PFSK-1 (cell line): ENCODE measurements around the gene LENG8.

Experiments
- FOXP2 ChIP-seq: optimal IDR thresholded peaks from 2 replicates; pipeline ENCODE3; 2011; ENCODE audit warnings: borderline replicate concordance, control low read depth, inconsistent platforms; ENCODE audit not compliant: insufficient read depth; ENCODE audit errors: extremely low read length, extremely low read depth
- POLR2AphosphoS5 ChIP-seq: IDR thresholded peaks from 2 replicates; pipeline ENCODE4 v1.6.1; 2012; ENCODE audit warnings: low read depth, mild to moderate bottlenecking, control low read depth, low read length, moderate library complexity
- SIN3A ChIP-seq: IDR thresholded peaks from 2 replicates; pipeline ENCODE4 v1.6.1; 2012; ENCODE audit warnings: mild to moderate bottlenecking, low read length, moderate library complexity, borderline replicate concordance; ENCODE audit not compliant: insufficient read depth
- TAF1 ChIP-seq: IDR thresholded peaks from 2 replicates; pipeline ENCODE4 v1.6.1; 2012; ENCODE audit warnings: low read length, control low read depth, borderline replicate concordance; ENCODE audit not compliant: insufficient read depth
- TF ChIP-seq, protein P1 (sequence below), 2 experiments: IDR thresholded peaks; 2 replicates each; pipeline versions ENCODE4 v1.6.1 to v1.8.0; 2011 to 2012; ENCODE audit warnings: low read depth in 2 of 2, low read length in 2 of 2, control low read depth in 1 of 2, inconsistent platforms in 1 of 2, mild to moderate bottlenecking in 1 of 2, moderate library complexity in 1 of 2; ENCODE audit not compliant: insufficient read depth in 1 of 2

The LENG8 gene

DNA sequence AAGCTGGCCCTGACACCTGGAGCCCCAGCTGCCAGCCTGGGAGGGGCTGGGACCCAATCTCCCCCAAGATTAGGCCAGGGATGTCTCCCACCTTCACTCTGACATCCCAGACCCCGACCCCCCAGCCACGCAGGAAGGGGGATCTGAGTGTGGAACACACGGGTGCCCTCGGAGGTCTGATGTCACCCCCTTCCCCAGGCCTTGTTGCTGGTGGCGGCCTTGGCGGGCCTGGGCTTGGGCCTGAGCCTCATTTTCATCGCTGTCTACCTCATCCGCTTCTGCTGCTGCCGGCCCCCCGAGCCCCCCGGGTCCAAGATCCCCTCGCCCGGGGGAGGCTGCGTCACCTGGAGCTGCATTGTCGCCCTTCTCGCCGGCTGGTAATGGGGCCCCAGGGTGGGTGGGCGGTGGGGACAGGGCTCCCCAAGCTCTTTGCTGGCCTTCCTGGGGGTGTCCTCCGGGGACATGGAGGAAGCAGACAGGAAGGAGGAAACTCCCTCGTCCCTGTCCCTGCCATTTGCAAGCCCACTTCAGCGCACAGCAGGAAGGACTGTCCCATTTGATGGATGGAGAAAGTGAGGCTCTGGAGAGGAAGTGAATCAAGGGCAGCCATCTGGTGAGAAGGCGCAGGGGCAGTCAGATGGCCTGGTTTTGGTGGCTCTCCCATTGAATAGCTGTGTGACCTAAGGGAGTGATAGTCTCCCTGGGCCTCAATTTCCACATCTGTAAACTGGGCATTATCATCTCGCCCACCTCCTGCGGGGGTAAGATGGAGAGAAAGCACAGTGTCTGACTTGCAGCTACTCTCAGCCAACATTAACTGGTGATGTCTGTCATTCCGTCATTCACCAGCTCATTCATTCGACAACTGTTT, 29.8 kb upstream of the LENG8 start:
- TF ChIP-seq, protein P1, sequence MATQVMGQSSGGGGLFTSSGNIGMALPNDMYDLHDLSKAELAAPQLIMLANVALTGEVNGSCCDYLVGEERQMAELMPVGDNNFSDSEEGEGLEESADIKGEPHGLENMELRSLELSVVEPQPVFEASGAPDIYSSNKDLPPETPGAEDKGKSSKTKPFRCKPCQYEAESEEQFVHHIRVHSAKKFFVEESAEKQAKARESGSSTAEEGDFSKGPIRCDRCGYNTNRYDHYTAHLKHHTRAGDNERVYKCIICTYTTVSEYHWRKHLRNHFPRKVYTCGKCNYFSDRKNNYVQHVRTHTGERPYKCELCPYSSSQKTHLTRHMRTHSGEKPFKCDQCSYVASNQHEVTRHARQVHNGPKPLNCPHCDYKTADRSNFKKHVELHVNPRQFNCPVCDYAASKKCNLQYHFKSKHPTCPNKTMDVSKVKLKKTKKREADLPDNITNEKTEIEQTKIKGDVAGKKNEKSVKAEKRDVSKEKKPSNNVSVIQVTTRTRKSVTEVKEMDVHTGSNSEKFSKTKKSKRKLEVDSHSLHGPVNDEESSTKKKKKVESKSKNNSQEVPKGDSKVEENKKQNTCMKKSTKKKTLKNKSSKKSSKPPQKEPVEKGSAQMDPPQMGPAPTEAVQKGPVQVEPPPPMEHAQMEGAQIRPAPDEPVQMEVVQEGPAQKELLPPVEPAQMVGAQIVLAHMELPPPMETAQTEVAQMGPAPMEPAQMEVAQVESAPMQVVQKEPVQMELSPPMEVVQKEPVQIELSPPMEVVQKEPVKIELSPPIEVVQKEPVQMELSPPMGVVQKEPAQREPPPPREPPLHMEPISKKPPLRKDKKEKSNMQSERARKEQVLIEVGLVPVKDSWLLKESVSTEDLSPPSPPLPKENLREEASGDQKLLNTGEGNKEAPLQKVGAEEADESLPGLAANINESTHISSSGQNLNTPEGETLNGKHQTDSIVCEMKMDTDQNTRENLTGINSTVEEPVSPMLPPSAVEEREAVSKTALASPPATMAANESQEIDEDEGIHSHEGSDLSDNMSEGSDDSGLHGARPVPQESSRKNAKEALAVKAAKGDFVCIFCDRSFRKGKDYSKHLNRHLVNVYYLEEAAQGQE (IDR thresholded peaks at IDR 0.05; ENCODE audit: insufficient read depth in 1 of 2, low read depth in 2 of 2, low read length in 2 of 2), result no peak
- TF ChIP-seq TAF1, result no peak
- TF ChIP-seq FOXP2, result no peak
- no peak for TF ChIP-seq POLR2AphosphoS5
- TF ChIP-seq SIN3A, result no peak

DNA sequence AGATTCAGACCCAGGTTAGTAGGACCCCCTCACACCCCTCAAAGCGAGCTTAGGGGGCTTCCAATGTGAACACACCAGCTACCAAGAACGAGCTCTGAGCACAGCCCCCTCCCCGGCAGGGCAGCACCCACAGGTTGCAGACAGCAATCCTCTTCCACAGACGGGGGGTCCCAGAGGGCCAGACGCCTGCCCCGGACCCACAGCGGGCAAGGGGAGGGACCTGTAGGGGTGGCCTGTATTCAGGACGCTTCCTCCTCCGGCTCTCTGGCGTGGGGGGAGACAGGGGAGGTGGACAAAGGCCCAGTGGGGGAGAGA, 29.0 kb upstream of the LENG8 start:
- TF ChIP-seq POLR2AphosphoS5 (no peak), SIN3A (no peak), FOXP2 (no peak), TAF1 (no peak)
- TF ChIP-seq, protein P1 (IDR thresholded peaks at IDR 0.05; ENCODE audit: insufficient read depth in 1 of 2, low read depth in 2 of 2, low read length in 2 of 2), result no peak

- TF ChIP-seq SIN3A, result no peak
- no peak for TF ChIP-seq POLR2AphosphoS5
- TF ChIP-seq, protein P1 (IDR thresholded peaks at IDR 0.05; ENCODE audit: insufficient read depth in 1 of 2, low read depth in 2 of 2, low read length in 2 of 2), result no peak
- TF ChIP-seq TAF1, result no peak
- TF ChIP-seq FOXP2, result no peak
These were observed 28.4 kb upstream of the LENG8 start for GRCh38 chr19:54420383-54421168.

GRCh38 chr19:54421169-54421516, 27.9 kb upstream of the LENG8 start:
- no peak for TF ChIP-seq FOXP2
- no peak for TF ChIP-seq SIN3A
- TF ChIP-seq POLR2AphosphoS5, result no peak

- TF ChIP-seq FOXP2 (no peak), SIN3A (no peak), TAF1 (no peak), POLR2AphosphoS5 (no peak)
- TF ChIP-seq, protein P1 (IDR thresholded peaks at IDR 0.05; ENCODE audit: insufficient read depth in 1 of 2, low read depth in 2 of 2, low read length in 2 of 2), result no peak
These were observed 27.5 kb upstream of the LENG8 start for GRCh38 chr19:54421521-54421920.
